HG02973 (cell line): ENCODE data around the gene BEND5.

Experiments used
- ATAC-seq: cut with Tn5 transposase; IDR thresholded peaks from one replicate; pipeline ENCODE4 v1.9.1; 2021; ENCODE audit warnings: moderate library complexity; ENCODE audit not compliant: unreplicated experiment

Gene BEND5

GRCh38 chr1:48765335-48765734, 11.4 kb downstream of the BEND5 start:
- no peak for ATAC-seq

- ATAC-seq = no peak
Measured at GRCh38 chr1:48761986-48762385, 14.7 kb downstream of the BEND5 start.

GRCh38 chr1:48761411-48761810, 15.3 kb downstream of the BEND5 start:
- no peak for ATAC-seq

GRCh38 chr1:48760857-48761256, 15.8 kb downstream of the BEND5 start:
- no peak for ATAC-seq

GRCh38 chr1:48758976-48759375, 17.7 kb downstream of the BEND5 start:
- no peak for ATAC-seq

- no peak for ATAC-seq
Measured at GRCh38 chr1:48757363-48757762, 19.3 kb downstream of the BEND5 start.

GRCh38 chr1:48756683-48757316, 19.9 kb downstream of the BEND5 start:
- no peak for ATAC-seq

- ATAC-seq = no peak
Measured at GRCh38 chr1:48753293-48753692, 23.4 kb downstream of the BEND5 start.

- peak; percentile 85 for ATAC-seq
Measured at GRCh38 chr1:48750109-48750508, 26.6 kb downstream of the BEND5 start.

GRCh38 chr1:48749068-48749467, 27.6 kb downstream of the BEND5 start:
- ATAC-seq = no peak

- ATAC-seq = no peak
Measured at GRCh38 chr1:48746906-48747305, 29.8 kb downstream of the BEND5 start.

GRCh38 chr1:48744032-48744431, 32.7 kb downstream of the BEND5 start:
- no peak for ATAC-seq

- no peak for ATAC-seq
Measured at GRCh38 chr1:48743480-48743879, 33.2 kb downstream of the BEND5 start.

- no peak for ATAC-seq
Measured at GRCh38 chr1:48741380-48741779, 35.3 kb downstream of the BEND5 start.

- no peak for ATAC-seq
Measured at GRCh38 chr1:48740621-48741020, 36.1 kb downstream of the BEND5 start.

- ATAC-seq = no peak
Measured at GRCh38 chr1:48739091-48739490, 37.6 kb downstream of the BEND5 start.

- ATAC-seq = no peak
Measured at GRCh38 chr1:48738356-48738755, 38.3 kb downstream of the BEND5 start.

- ATAC-seq = no peak
Measured at GRCh38 chr1:48735796-48736195, 40.9 kb downstream of the BEND5 start.

- peak; percentile 58 for ATAC-seq
Measured at GRCh38 chr1:48730164-48730910, 46.4 kb downstream of the BEND5 start.

GRCh38 chr1:48728584-48728983, 48.1 kb downstream of the BEND5 start:
- no peak for ATAC-seq

- no peak for ATAC-seq
Measured at GRCh38 chr1:48726557-48727215, 50.0 kb downstream of the BEND5 start.

GRCh38 chr1:48726139-48726538, 50.6 kb downstream of the BEND5 start:
- ATAC-seq = no peak
